HepG2 (cell line): Measurements from ENCODE around the gene SLC26A4. TPM values are rescaled to one million over a fixed set of nuclear protein-coding genes. Genes with fewer than 3 reads are reported as not detected.

Source experiments
- BCL6 ChIP-seq: IDR thresholded peaks from 2 replicates; pipeline ENCODE4 v1.6.1; 2016; ENCODE audit warnings: missing genetic modification reagents, missing compliant biosample characterization
- BRD4 ChIP-seq: sonication (generic); formaldehyde crosslinking; IDR thresholded peaks from 2 replicates; pipeline ENCODE4 v1.4.0; 2020; ENCODE audit warnings: missing genetic modification reagents
- ESRRA ChIP-seq: sonication (generic); formaldehyde crosslinking; IDR thresholded peaks from 2 replicates; pipeline ENCODE4 v1.5.1; 2020; ENCODE audit warnings: mild to moderate bottlenecking, low read depth, missing genetic modification reagents
- GTF2F1 ChIP-seq: fragments of 150-350 bp; IDR thresholded peaks from 2 replicates; pipeline ENCODE4 v1.6.1; 2014; ENCODE audit warnings: low read length
- JUN ChIP-seq: sonication (generic); formaldehyde crosslinking; IDR thresholded peaks from 2 replicates; pipeline ENCODE4 v1.4.0; 2020; ENCODE audit warnings: mild to moderate bottlenecking, missing genetic modification reagents
- MTA3 ChIP-seq: sonication (generic); formaldehyde crosslinking; IDR thresholded peaks from 2 replicates; pipeline ENCODE4 v1.4.0; 2020; ENCODE audit warnings: missing genetic modification reagents
- RBM22 ChIP-seq: fragments of 200-400 bp; formaldehyde crosslinking; optimal IDR thresholded peaks from 2 replicates; pipeline ENCODE3; 2017; ENCODE audit warnings: mild to moderate bottlenecking, low read length, moderate library complexity
- SRSF9 ChIP-seq: fragments of 200-400 bp; formaldehyde crosslinking; IDR thresholded peaks from 2 replicates; pipeline ENCODE4 v1.6.1; 2018; ENCODE audit warnings: borderline replicate concordance, mild to moderate bottlenecking, low read depth, low read length; ENCODE audit not compliant: insufficient read depth, poor library complexity, severe bottlenecking
- ZMYM2 ChIP-seq: sonication (generic); formaldehyde crosslinking; IDR thresholded peaks from 2 replicates; pipeline ENCODE4 v1.8.0; 2022; ENCODE audit warnings: mild to moderate bottlenecking, missing genetic modification reagents
- ZNF205 ChIP-seq: IDR thresholded peaks from 2 replicates; pipeline ENCODE4 v1.6.1; 2018; ENCODE audit warnings: missing biosample characterization, missing genetic modification reagents
- ZNF546 ChIP-seq: sonication (generic); formaldehyde crosslinking; conservative IDR thresholded peaks from 2 replicates; pipeline ENCODE4 v1.8.1; 2023; ENCODE audit warnings: mild to moderate bottlenecking, missing genetic modification reagents
- ZNF615 ChIP-seq: sonication (generic); formaldehyde crosslinking; IDR thresholded peaks from 2 replicates; pipeline ENCODE4 v1.5.0; 2020; ENCODE audit warnings: mild to moderate bottlenecking, missing genetic modification reagents, borderline replicate concordance
- polyA plus RNA-seq, 8 experiments: library from polyadenylated mRNA; depleted of rRNA in 3 of 8; stranded (reverse) in 7 of 8; unstranded in 1 of 8; fragments of >200 nt; fragmentation: Illumina TruSeq in 4 of 8; extraction: Trizol in 4 of 8; gene quantifications; 2 replicates each; pipeline versions ENCODE4 v1.2.1 to v1.2.3, GENCODE V29; 2011 to 2016; ENCODE audit warnings: low read depth in 4 of 8, missing spikeins in 1 of 8, mixed read lengths in 1 of 8; ENCODE audit not compliant: insufficient read depth in 1 of 8
- total RNA-seq, 5 experiments: library from RNA; depleted of rRNA; stranded (reverse); fragments of >200 nt; fragmentation: Illumina TruSeq; extraction: Trizol; gene quantifications; 2 replicates each; pipeline ENCODE4 v1.2.3, GENCODE V29; 2016; ENCODE audit warnings: low read depth in 1 of 5
- TF ChIP-seq, protein P1 (sequence below): sonication (generic); formaldehyde crosslinking; conservative IDR thresholded peaks from 2 replicates; pipeline ENCODE4 v1.4.0; 2020; ENCODE audit warnings: mild to moderate bottlenecking, missing genetic modification reagents, moderate library complexity
- TF ChIP-seq, protein P2 (sequence below): sonication (generic); formaldehyde crosslinking; IDR thresholded peaks from 2 replicates; pipeline ENCODE4 v1.5.1; 2020; ENCODE audit warnings: mild to moderate bottlenecking, missing genetic modification reagents, borderline replicate concordance
- TF ChIP-seq, protein P3 (sequence below): sonication (generic); IDR thresholded peaks from 2 replicates; pipeline ENCODE4 v1.6.1; 2016; ENCODE audit warnings: low read depth, borderline replicate concordance
- TF ChIP-seq, protein P4 (sequence below): sonication (generic); formaldehyde crosslinking; IDR thresholded peaks from 2 replicates; pipeline ENCODE4 v1.4.0; 2020; ENCODE audit warnings: missing genetic modification reagents

Gene SLC26A4
- total and polyA plus RNA-seq, 2 of the 13 experiments (the other 11 are each of a cell fraction or from before 2014, with no cell fraction given), result 0.08 to 0.11 TPM

DNA sequence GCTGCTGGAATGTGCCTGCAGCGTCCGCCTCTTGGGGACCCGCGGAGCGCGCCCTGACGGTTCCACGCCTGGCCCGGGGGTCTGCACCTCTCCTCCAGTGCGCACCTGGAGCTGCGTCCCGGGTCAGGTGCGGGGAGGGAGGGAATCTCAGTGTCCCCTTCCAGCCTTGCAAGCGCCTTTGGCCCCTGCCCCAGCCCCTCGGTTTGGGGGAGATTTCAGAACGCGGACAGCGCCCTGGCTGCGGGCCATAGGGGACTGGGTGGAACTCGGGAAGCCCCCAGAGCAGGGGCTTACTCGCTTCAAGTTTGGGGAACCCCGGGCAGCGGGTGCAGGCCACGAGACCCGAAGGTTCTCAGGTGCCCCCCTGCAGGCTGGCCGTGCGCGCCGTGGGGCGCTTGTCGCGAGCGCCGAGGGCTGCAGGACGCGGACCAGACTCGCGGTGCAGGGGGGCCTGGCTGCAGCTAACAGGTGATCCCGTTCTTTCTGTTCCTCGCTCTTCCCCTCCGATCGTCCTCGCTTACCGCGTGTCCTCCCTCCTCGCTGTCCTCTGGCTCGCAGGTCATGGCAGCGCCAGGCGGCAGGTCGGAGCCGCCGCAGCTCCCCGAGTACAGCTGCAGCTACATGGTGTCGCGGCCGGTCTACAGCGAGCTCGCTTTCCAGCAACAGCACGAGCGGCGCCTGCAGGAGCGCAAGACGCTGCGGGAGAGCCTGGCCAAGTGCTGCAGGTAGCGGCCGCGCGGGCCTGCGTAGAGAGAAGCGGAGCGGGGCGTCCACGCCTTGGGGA, 645 bp downstream of the SLC26A4 start (continued):
- TF ChIP-seq, protein P1, sequence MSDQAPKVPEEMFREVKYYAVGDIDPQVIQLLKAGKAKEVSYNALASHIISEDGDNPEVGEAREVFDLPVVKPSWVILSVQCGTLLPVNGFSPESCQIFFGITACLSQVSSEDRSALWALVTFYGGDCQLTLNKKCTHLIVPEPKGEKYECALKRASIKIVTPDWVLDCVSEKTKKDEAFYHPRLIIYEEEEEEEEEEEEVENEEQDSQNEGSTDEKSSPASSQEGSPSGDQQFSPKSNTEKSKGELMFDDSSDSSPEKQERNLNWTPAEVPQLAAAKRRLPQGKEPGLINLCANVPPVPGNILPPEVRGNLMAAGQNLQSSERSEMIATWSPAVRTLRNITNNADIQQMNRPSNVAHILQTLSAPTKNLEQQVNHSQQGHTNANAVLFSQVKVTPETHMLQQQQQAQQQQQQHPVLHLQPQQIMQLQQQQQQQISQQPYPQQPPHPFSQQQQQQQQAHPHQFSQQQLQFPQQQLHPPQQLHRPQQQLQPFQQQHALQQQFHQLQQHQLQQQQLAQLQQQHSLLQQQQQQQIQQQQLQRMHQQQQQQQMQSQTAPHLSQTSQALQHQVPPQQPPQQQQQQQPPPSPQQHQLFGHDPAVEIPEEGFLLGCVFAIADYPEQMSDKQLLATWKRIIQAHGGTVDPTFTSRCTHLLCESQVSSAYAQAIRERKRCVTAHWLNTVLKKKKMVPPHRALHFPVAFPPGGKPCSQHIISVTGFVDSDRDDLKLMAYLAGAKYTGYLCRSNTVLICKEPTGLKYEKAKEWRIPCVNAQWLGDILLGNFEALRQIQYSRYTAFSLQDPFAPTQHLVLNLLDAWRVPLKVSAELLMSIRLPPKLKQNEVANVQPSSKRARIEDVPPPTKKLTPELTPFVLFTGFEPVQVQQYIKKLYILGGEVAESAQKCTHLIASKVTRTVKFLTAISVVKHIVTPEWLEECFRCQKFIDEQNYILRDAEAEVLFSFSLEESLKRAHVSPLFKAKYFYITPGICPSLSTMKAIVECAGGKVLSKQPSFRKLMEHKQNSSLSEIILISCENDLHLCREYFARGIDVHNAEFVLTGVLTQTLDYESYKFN (CRISPR knock-in tag), result no peak
- TF ChIP-seq ZNF205, result 0 out of 2 replicates have a peak, but pooled peaks have one; percentile 10
- TF ChIP-seq ZNF615 (CRISPR knock-in tag), result no peak
- no peak for TF ChIP-seq ZNF546 (CRISPR knock-in tag)
- no peak for TF ChIP-seq BRD4
- TF ChIP-seq RBM22, result no peak
- no peak for TF ChIP-seq JUN (CRISPR knock-in tag)
- no peak for TF ChIP-seq ESRRA (CRISPR knock-in tag)
- no peak for TF ChIP-seq ZMYM2
- TF ChIP-seq, protein P2, sequence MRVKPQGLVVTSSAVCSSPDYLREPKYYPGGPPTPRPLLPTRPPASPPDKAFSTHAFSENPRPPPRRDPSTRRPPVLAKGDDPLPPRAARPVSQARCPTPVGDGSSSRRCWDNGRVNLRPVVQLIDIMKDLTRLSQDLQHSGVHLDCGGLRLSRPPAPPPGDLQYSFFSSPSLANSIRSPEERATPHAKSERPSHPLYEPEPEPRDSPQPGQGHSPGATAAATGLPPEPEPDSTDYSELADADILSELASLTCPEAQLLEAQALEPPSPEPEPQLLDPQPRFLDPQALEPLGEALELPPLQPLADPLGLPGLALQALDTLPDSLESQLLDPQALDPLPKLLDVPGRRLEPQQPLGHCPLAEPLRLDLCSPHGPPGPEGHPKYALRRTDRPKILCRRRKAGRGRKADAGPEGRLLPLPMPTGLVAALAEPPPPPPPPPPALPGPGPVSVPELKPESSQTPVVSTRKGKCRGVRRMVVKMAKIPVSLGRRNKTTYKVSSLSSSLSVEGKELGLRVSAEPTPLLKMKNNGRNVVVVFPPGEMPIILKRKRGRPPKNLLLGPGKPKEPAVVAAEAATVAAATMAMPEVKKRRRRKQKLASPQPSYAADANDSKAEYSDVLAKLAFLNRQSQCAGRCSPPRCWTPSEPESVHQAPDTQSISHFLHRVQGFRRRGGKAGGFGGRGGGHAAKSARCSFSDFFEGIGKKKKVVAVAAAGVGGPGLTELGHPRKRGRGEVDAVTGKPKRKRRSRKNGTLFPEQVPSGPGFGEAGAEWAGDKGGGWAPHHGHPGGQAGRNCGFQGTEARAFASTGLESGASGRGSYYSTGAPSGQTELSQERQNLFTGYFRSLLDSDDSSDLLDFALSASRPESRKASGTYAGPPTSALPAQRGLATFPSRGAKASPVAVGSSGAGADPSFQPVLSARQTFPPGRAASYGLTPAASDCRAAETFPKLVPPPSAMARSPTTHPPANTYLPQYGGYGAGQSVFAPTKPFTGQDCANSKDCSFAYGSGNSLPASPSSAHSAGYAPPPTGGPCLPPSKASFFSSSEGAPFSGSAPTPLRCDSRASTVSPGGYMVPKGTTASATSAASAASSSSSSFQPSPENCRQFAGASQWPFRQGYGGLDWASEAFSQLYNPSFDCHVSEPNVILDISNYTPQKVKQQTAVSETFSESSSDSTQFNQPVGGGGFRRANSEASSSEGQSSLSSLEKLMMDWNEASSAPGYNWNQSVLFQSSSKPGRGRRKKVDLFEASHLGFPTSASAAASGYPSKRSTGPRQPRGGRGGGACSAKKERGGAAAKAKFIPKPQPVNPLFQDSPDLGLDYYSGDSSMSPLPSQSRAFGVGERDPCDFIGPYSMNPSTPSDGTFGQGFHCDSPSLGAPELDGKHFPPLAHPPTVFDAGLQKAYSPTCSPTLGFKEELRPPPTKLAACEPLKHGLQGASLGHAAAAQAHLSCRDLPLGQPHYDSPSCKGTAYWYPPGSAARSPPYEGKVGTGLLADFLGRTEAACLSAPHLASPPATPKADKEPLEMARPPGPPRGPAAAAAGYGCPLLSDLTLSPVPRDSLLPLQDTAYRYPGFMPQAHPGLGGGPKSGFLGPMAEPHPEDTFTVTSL (CRISPR knock-in tag), result 0 out of 2 replicates have a peak, but pooled peaks have one; percentile 27
- no peak for TF ChIP-seq SRSF9
- no peak for TF ChIP-seq MTA3 (CRISPR knock-in tag)
- TF ChIP-seq BCL6 (CRISPR knock-in tag), result peak; percentile 96
- no peak for TF ChIP-seq GTF2F1
- TF ChIP-seq, protein P3, sequence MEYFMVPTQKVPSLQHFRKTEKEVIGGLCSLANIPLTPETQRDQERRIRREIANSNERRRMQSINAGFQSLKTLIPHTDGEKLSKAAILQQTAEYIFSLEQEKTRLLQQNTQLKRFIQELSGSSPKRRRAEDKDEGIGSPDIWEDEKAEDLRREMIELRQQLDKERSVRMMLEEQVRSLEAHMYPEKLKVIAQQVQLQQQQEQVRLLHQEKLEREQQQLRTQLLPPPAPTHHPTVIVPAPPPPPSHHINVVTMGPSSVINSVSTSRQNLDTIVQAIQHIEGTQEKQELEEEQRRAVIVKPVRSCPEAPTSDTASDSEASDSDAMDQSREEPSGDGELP, result no peak
- TF ChIP-seq, protein P4, sequence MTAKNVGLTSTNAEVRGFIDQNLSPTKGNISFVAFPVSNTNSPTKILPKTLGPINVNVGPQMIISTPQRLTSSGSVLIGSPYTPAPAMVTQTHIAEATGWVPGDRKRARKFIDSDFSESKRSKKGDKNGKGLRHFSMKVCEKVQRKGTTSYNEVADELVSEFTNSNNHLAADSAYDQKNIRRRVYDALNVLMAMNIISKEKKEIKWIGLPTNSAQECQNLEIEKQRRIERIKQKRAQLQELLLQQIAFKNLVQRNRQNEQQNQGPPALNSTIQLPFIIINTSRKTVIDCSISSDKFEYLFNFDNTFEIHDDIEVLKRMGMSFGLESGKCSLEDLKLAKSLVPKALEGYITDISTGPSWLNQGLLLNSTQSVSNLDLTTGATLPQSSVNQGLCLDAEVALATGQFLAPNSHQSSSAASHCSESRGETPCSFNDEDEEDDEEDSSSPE (CRISPR knock-in tag), result no peak
